Esophagus muscularis mucosa (tissue), 4 donors: ENCODE data around the gene AEBP2.

Source experiments
- CTCF ChIP-seq, 3 experiments: fragments of 200-600 bp in 2 of 3; fragments of 450-650 bp in 1 of 3; sonication (generic) in 2 of 3; IDR thresholded peaks; one replicate each; pipeline ENCODE4 v1.5.1; 2017 to 2019; ENCODE audit warnings: antibody characterized with exemption in 3 of 3, mild to moderate bottlenecking in 2 of 3, moderate library complexity in 1 of 3
- EP300 ChIP-seq: sonication (generic); formaldehyde crosslinking; IDR thresholded peaks from one replicate; pipeline ENCODE4 v1.6.1; 2017; ENCODE audit warnings: antibody characterized with exemption
- POLR2A ChIP-seq: fragments of 450-650 bp; IDR thresholded peaks from one replicate; pipeline ENCODE4 v1.6.1; 2017; ENCODE audit warnings: antibody characterized with exemption, moderate library complexity, mild to moderate bottlenecking, low read depth
- POLR2AphosphoS5 ChIP-seq, 2 donors: sonication (generic); formaldehyde crosslinking; IDR thresholded peaks; one replicate each; pipeline ENCODE4 v1.6.1; 2017; ENCODE audit warnings: antibody characterized with exemption in 2 of 2

- TF ChIP-seq CTCF (IDR thresholded peaks at IDR 0.05) (no peak), POLR2A (no peak), POLR2AphosphoS5 (IDR thresholded peaks at IDR 0.05) (no peak), EP300 (no peak)
Observed at GRCh38 chr12:19546611-19547162, 107.4 kb downstream of the AEBP2 start.
